ENCODE results near the gene C1orf122. TPM values are rescaled to one million over a fixed set of nuclear protein-coding genes. Genes with fewer than 3 reads are reported as not detected.

Gene C1orf122
- total RNA-seq, 2 donors from 2014 or later, result 141 to 170 TPM

DNA sequence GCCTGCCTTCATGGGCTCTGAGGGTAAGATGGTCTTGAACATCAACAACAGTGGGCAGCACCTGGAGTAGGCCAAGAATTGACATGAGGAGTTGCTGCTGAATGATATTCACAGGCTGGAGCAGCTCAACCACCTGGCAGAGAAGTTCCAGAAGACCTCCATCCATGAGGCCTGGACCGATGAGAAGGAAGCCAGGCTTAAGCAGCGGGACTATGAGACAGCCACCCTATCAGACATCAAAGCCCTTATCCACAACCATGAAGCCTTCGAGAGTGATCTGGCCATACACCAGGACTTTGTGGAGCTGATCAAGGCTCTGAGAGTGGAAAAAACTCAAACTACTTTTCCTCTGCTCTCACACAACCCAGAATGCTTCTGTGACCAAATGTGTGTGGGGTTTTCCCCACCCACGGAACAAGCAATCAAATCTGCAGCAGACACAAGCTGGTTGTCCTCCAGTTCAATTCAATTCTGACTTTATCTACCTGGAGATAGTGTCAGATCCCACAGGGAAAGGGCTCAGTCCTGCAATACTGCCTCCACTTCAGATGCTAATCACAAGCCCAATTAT, 30.6 kb upstream of the C1orf122 start:
- no peaks in the 10 kb centered on the region for H3K9me3 ChIP-seq
- no peaks in the 10 kb centered on the region for H3K27me3 ChIP-seq (replicated peaks; ENCODE audit: insufficient read depth)
- no peak overlapping the region for H3K27ac ChIP-seq
- H3K36me3 ChIP-seq, result no peaks in the 10 kb centered on the region
- intact Hi-C loops (cut with DNase I), result no loop called here
- no peak overlapping the region for H3K4me3 ChIP-seq
- WGBS, result 79% methylated on average over 4 of the region's 4 CpGs
- H3K4me1 ChIP-seq (replicated peaks), result no peaks in the 10 kb centered on the region
- TF ChIP-seq POLR2A (IDR thresholded peaks at IDR 0.05) (no peak), POLR2AphosphoS5 (IDR thresholded peaks at IDR 0.05) (no peak)
- TF ChIP-seq, protein P1, sequence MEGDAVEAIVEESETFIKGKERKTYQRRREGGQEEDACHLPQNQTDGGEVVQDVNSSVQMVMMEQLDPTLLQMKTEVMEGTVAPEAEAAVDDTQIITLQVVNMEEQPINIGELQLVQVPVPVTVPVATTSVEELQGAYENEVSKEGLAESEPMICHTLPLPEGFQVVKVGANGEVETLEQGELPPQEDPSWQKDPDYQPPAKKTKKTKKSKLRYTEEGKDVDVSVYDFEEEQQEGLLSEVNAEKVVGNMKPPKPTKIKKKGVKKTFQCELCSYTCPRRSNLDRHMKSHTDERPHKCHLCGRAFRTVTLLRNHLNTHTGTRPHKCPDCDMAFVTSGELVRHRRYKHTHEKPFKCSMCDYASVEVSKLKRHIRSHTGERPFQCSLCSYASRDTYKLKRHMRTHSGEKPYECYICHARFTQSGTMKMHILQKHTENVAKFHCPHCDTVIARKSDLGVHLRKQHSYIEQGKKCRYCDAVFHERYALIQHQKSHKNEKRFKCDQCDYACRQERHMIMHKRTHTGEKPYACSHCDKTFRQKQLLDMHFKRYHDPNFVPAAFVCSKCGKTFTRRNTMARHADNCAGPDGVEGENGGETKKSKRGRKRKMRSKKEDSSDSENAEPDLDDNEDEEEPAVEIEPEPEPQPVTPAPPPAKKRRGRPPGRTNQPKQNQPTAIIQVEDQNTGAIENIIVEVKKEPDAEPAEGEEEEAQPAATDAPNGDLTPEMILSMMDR (IDR thresholded peaks at IDR 0.05), result no peak
- DNase-seq (ENCODE audit: low spot score), result no peak

DNA sequence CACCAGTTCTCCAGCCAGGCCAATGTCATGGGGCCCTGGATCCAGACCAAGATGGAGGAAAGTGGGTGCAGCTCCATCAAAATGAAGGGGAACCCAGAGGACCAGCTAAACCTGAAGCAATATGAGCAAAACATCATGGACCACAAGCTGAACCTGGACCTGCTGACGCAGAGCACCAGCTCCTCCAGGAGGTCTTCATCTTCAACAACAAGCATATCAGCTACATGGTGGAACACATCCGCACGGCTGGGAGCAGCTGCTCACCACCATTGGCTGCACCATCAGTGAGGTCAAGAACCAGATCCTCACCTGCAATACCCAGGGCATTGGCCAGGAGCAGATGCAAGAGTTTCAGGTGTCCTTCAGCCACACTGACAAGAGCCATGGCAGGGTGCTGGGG, 28.9 kb upstream of the C1orf122 start:
- no peaks in the 10 kb centered on the region for H3K9me3 ChIP-seq
- H3K27me3 ChIP-seq (replicated peaks; ENCODE audit: insufficient read depth), result no peaks in the 10 kb centered on the region
- TF ChIP-seq POLR2AphosphoS5 (IDR thresholded peaks at IDR 0.05) (no peak), POLR2A (IDR thresholded peaks at IDR 0.05) (no peak)
- TF ChIP-seq, protein P1 (IDR thresholded peaks at IDR 0.05), result no peak
- H3K4me1 ChIP-seq (replicated peaks), result no peaks in the 10 kb centered on the region
- no peaks in the 10 kb centered on the region for H3K36me3 ChIP-seq
- H3K4me3 ChIP-seq, result no peak overlapping the region
- H3K27ac ChIP-seq, result no peak overlapping the region
- intact Hi-C loops (cut with DNase I), result no loop called here
- 84% methylated on average over 3 of the region's 3 CpGs for WGBS
- DNase-seq (ENCODE audit: low spot score), result no peak

DNA sequence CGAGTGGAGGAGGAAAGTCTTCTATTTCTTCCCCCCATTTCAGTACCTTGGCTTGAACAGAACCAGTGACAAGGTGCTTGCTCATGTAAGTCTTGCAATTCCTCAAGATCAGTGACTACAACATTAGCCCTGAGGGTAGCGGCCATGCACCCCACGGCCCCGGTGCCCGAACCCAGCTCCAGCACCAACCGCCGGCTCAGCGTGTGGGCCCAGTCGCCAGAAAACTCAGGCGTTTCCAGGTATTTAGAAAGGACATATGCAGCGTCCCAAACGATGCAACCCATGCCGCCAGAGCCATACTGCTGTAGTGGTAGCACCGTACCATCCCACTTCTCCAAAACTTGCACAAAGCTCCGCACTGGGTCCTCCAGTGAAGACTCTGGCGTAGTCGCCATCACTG, 25.1 kb upstream of the C1orf122 start:
- Histone ChIP-seq H3K27me3 (replicated peaks; ENCODE audit: insufficient read depth) (no peaks in the 10 kb centered on the region), H3K4me3 (no peak overlapping the region), H3K36me3 (no peaks in the 10 kb centered on the region), H3K27ac (no peak overlapping the region), H3K4me1 (replicated peaks) (no peaks in the 10 kb centered on the region), H3K9me3 (no peaks in the 10 kb centered on the region)
- 83% methylated on average over 17 of the region's 17 CpGs for WGBS
- intact Hi-C loops (cut with DNase I), result no loop called here
- no peak for TF ChIP-seq POLR2A (IDR thresholded peaks at IDR 0.05)
- no peak for TF ChIP-seq POLR2AphosphoS5 (IDR thresholded peaks at IDR 0.05)
- TF ChIP-seq, protein P1 (IDR thresholded peaks at IDR 0.05), result no peak
- no peak for DNase-seq (ENCODE audit: low spot score)

DNA sequence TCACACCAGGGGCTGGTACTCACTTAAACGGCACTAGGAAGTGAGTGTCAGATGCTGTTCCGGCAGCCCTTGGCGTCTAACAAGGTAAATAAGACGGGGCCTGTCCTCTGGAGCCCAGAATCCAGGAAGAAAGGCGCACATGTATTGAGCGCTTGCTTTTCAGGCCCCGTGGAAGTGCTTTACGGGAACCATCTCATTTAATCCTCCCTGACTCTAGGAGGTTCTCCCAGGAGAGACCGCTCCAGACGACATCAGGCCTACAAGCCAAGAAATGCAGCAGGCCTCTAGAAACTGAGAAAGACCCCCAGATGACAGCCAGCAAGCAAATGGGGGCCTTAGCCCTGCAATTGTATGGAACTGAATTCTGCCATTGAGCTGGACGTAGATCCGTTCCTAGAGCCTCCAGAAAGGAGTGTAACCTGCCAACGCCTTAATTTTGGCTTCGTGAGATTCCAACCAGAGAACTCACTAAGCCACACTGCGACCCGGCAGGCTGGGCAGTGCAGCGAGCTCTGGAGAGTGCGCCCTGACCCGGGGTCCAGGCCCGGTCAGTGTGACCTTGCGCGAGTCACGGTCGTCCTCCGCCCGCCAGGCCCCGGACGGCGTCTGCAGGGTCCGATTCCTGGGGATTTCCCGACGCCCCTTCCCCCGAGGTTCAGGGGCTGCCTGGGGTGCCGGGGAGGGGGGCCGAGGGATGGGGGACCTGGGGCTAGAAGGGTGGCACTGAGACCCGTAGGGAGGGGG, 14.5 kb upstream of the C1orf122 start:
- 31% methylated on average over 33 of the region's 36 CpGs for WGBS
- H3K36me3 ChIP-seq, result no peaks in the 10 kb centered on the region
- H3K4me1 ChIP-seq (replicated peaks), result peaks cover 3% of the 10 kb centered on the region
- intact Hi-C loops (cut with DNase I), result no loop called here
- no peak for DNase-seq (ENCODE audit: low spot score)
- H3K27me3 ChIP-seq (replicated peaks; ENCODE audit: insufficient read depth), result no peaks in the 10 kb centered on the region
- H3K4me3 ChIP-seq, result peak overlapping the region; percentile 40 to 54
- H3K27ac ChIP-seq, result no peak overlapping the region
- no peak for TF ChIP-seq POLR2A (IDR thresholded peaks at IDR 0.05)
- TF ChIP-seq POLR2AphosphoS5 (IDR thresholded peaks at IDR 0.05), result no peak
- TF ChIP-seq, protein P1 (IDR thresholded peaks at IDR 0.05), result no peak
- no peaks in the 10 kb centered on the region for H3K9me3 ChIP-seq
